Pancreas (tissue), 10 donors: ENCODE measurements around the gene WT1. TPM values are rescaled to one million over a fixed set of nuclear protein-coding genes. Genes with fewer than 3 reads are reported as not detected.

Experiments
- ATAC-seq, 4 donors: fragments of 200-7000 bp; cut with Tn5 transposase; one replicate each; pipeline versions ENCODE4 v1.8.0 to v1.9.1; 2020; ENCODE audit warnings: mild to moderate bottlenecking in 4 of 4, moderate library complexity in 4 of 4
- DNase-seq, 6 donors: peaks; one replicate each; pipeline ENCODE4 v3.0.0-alpha.2; 2020
- FAIRE-seq: peaks from 2 replicates; lab custom pipeline; 2012; peaks lifted over from hg19 to GRCh38; lab: Jason Lieb, UNC
- H3K27ac ChIP-seq, 4 donors: fragments of 200-600 bp; sonication (generic); 1 replicate in 3 of 4; 2 replicates in 1 of 4; pipeline versions ENCODE4 v1.5.0 to v1.8.0; 2020
- H3K27me3 ChIP-seq, 4 donors: fragments of 200-600 bp; one replicate each; pipeline ENCODE4 v1.8.0; 2021
- H3K36me3 ChIP-seq, 3 donors: fragments of 200-600 bp; sonication (generic) in 1 of 3; one replicate each; pipeline versions ENCODE4 v1.5.0 to v1.8.0; 2020 to 2021
- H3K4me1 ChIP-seq, 3 donors: fragments of 200-600 bp; one replicate each; pipeline ENCODE4 v1.8.0; 2021
- H3K4me3 ChIP-seq, 4 donors: fragments of 200-600 bp; sonication (generic) in 2 of 4; one replicate each; pipeline versions ENCODE4 v1.5.0 to v1.8.0; 2020 to 2021
- H3K9me3 ChIP-seq, 4 donors: fragments of 200-600 bp; one replicate each; pipeline ENCODE4 v1.8.0; 2021
- CTCF ChIP-seq, 4 donors: fragments of 200-600 bp; sonication (generic) in 3 of 4; IDR thresholded peaks; one replicate each; pipeline versions ENCODE4 v1.5.0 to v1.8.0; 2021; ENCODE audit warnings: antibody characterized with exemption in 4 of 4
- whole genome bisulfite sequencing, 2 donors: extraction: QIAGEN DNeasy Blood & Tissue Kit; methylation state at CpG; one replicate each; pipeline ENCODE4 v1.1.7; 2013; 5-methylcytosine and 5-hydroxymethylcytosine counted together
- intact Hi-C, 3 donors: fragments of 100-400 bp; cut with DNase I; formaldehyde crosslinking; loops; one replicate each; pipeline versions ENCODE4 v1.11.1 to v1.14.2; 2022
- polyA plus RNA-seq, 2 donors: library from polyadenylated mRNA; stranded (reverse); fragments of 200-250 nt; gene quantifications; one replicate each; pipeline ENCODE4 v1.2.3, GENCODE V29; 2013
- total RNA-seq, 6 donors: library from RNA; stranded (reverse); fragmentation: NEBNext Ultra II Directional in 4 of 6; extraction: Animal tissue kit (Norgen Biotek cat#: 25700) in 4 of 6; gene quantifications; one replicate each; pipeline versions ENCODE4 v1.2.1 to v1.2.4, GENCODE V29; 2021 to 2023
- donor health status: healthy with polysubstance abuse.
- donor health status: DM: no; HTN: no; CAD: no; lungs with moderate emphysema.
- donor health status: DM: no; HTN: no; CAD: no.
- donor health status: control.
- donor health status: control.
- donor health status: Bipolar disorder and iron deficiency.
- donor health status: DM: yes; HTN: yes; CAD: no.
- donor health status: DM: no; HTN: no; CAD: no.
- donor health status: DM: no; HTN: no; CAD: no.
- donor health status: DM: yes; HTN: yes; CAD: no.

The WT1 gene
- total and polyA plus RNA-seq, 8 donors: 0.08 to 1.9 (median 0.53) TPM; not detected in 1

GRCh38 chr11:32428665-32429303, 6.6 kb downstream of the WT1 start:
- 9 to 10% methylated on average over 31 of the region's 31 CpGs for WGBS, 2 donors
- no peaks in the 10 kb centered on the region for H3K36me3 ChIP-seq
- no peak for TF ChIP-seq CTCF (IDR thresholded peaks at IDR 0.05)
- peaks cover 0 to 46% (median 3%) of the 10 kb centered on the region in 4 donors for H3K27me3 ChIP-seq
- FAIRE-seq: no peak
- H3K4me1 ChIP-seq: no peaks in the 10 kb centered on the region
- no peak overlapping the region for H3K4me3 ChIP-seq
- ATAC-seq: no peak
- intact Hi-C loops: no loop called here
- no peaks in the 10 kb centered on the region for H3K9me3 ChIP-seq
- H3K27ac ChIP-seq: no peak overlapping the region
- no peak for DNase-seq

GRCh38 chr11:32427935-32428664, 7.2 kb downstream of the WT1 start:
- Histone ChIP-seq H3K27ac (no peak overlapping the region), H3K27me3 (peaks cover 0 to 46% (median under 1%) of the 10 kb centered on the region in 4 donors), H3K36me3 (no peaks in the 10 kb centered on the region), H3K4me3 (no peak overlapping the region), H3K9me3 (no peaks in the 10 kb centered on the region), H3K4me1 (no peaks in the 10 kb centered on the region)
- no peak for TF ChIP-seq CTCF (IDR thresholded peaks at IDR 0.05)
- ATAC-seq (no peak), DNase-seq (no peak), FAIRE-seq (no peak)
- WGBS, 2 donors: 13 to 15% methylated on average over 41 of the region's 41 CpGs
- intact Hi-C loops: no loop called here

- H3K4me3 ChIP-seq: no peak overlapping the region
- no peak for TF ChIP-seq CTCF (IDR thresholded peaks at IDR 0.05)
- no peak overlapping the region for H3K27ac ChIP-seq
- no peaks in the 10 kb centered on the region for H3K4me1 ChIP-seq
- H3K9me3 ChIP-seq: no peaks in the 10 kb centered on the region
- intact Hi-C loops: no loop called here
- FAIRE-seq (no peak), DNase-seq (no peak), ATAC-seq (no peak)
- WGBS, 2 donors: 7 to 9% methylated on average over 18 of the region's 18 CpGs
- peaks cover 0 to 46% (median 0%) of the 10 kb centered on the region in 4 donors for H3K27me3 ChIP-seq
- H3K36me3 ChIP-seq: no peaks in the 10 kb centered on the region
Measured at GRCh38 chr11:32427616-32427934, 7.8 kb downstream of the WT1 start.

- FAIRE-seq (no peak), ATAC-seq (peak in 3 of 4 donors; percentile 10 to 39 (median 31)), DNase-seq (no peak)
- intact Hi-C loops: no loop called here
- H3K4me3 ChIP-seq: no peak overlapping the region
- H3K36me3 ChIP-seq: no peaks in the 10 kb centered on the region
- no peaks in the 10 kb centered on the region for H3K9me3 ChIP-seq
- peaks cover 0 to 43% (median 0%) of the 10 kb centered on the region in 4 donors for H3K27me3 ChIP-seq
- no peak for TF ChIP-seq CTCF (IDR thresholded peaks at IDR 0.05)
- H3K27ac ChIP-seq: no peak overlapping the region
- WGBS, 2 donors: 3 to 6% methylated on average over 54 to 59 of the region's 59 CpGs
- H3K4me1 ChIP-seq: no peaks in the 10 kb centered on the region
Measured at GRCh38 chr11:32426819-32427615, 8.3 kb downstream of the WT1 start.
